Measurements from ENCODE around the gene COL6A1.
"Not testable (repeated sequence)": the region's sequence is repeated elsewhere in the genome, so short reads cannot be mapped to it uniquely, and the experiment has no call there.

COL6A1 gene

GRCh38 chr21:45947296-45947695 is 34.3 kb upstream of the COL6A1 start:
- DNase-seq = no peak

- DNase-seq = no peak
Measured at GRCh38 chr21:45947716-45948255, 33.8 kb upstream of the COL6A1 start.

- DNase-seq = no peak
Measured at GRCh38 chr21:45948576-45949141, 32.9 kb upstream of the COL6A1 start.

DNA sequence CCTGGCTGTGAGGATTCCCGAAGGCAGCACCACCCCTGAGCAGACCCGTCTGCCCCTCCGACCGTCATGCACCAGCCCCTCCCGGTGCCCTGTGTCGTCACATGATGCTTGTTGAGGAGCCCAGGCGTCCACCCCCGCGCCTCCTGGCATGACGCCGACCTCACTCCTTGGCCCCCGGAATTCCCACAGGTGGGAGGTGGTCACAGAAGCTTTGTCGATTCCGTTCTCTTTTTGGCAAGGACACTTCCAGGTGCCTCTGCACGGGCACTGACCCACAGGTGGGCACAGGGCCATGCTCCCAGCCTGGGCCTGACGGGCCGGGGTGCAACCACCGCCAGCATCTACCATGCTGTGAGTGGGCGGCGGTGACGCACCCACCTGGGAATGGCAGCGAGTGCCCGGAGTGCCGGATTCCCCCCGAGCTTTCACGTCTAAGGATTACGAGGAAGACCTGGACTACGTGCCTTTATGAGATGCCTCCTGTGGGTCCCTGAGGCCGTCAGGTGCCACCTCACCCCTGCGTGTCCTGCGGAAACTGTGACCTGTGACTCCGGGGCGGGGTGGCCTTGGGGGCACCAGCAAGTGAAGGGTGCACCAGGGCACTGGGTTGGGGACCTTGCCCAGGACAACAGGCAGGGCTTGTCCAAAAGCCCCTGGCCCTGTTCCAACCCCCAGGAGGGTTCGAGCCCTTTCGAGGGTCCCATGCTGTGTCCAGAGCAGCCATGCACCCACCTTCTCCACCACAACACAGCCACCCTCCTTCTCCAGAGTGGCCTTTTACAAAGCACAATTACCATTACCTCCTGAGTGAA is 31.4 kb upstream of the COL6A1 start:
- no peak for DNase-seq

GRCh38 chr21:45950740-45951515 is 30.6 kb upstream of the COL6A1 start:
- peak; percentile 81 for DNase-seq

- DNase-seq = no peak
Measured at GRCh38 chr21:45951676-45952075, 29.9 kb upstream of the COL6A1 start.

DNA sequence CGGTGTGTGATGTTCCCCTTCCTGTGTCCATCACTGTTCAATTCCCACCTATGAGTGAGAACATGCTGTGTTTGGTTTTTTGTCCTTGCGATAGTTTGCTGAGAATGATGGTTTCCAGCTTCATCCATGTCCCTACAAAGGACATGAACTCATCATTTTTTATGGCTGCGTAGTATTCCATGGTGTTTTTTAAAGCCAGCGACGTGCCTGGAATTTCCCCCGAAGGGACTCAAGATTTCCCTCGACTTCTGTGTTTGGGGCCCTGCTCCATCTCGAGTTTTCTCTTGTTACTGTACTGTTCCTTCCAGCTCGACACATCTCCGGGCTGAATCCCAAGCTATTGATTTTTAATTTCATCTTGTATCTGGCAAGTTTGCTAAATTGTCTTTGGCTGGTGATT is 29.0 kb upstream of the COL6A1 start:
- not testable (repeated sequence) for DNase-seq

DNA sequence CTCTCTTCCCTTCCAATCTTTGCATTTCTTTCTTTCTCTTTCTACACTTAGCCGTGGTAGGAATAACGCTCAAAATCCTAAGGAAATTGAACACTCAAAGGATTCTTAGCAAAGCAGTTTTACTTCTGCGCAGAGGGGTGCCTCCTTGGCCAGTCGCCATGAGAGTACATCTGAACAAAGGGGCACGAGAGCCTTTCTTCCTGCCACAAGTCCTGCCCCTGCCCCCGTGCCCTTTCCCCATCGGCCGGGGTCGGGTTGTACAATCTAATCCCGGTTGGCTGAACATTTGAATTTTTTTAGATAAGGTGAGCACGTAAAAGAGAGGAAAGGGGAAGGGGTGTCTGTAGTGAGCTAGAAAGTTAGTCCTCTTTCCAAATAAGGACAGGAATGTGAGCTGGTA is 28.6 kb upstream of the COL6A1 start:
- no peak for DNase-seq

DNA sequence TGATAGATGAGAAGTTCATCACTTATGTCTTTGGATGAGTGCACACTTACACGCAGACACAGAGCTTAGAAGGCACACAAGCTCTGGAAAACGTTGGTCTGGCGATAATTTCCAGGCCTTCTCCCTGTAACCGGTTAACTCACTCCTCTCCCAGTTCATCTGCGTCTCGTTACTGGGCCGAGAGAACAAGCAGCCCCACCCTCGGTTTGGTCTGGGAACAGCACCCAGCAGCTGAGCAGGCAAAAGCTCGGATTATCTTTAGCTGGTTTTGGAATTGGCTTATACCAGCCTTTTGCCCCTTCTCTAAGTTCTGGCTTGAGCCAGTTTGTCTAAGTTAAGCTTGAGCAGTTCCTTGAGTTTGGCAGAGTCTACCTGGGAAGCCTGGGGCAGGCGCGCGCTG is 27.3 kb upstream of the COL6A1 start:
- DNase-seq = no peak

DNA sequence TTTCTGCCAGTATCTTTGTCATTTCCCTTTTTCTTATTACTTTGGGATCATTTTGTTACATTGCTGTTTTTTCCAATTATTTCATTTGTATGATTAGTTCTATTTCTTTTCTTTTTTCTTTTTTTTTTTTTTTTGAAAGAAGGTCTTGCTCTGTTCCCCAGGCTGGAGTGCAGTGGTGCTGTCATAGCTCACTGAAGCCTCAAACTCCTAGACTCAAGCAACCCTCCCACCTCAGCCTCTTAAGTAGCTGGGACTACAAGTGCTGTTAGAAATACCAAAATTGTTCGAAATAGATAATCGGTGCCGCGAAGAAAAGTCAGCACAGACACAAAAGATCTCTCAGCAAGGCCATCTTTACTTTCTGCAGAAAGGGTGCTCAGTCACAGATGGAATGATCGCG is 26.6 kb upstream of the COL6A1 start:
- DNase-seq = no peak

DNA sequence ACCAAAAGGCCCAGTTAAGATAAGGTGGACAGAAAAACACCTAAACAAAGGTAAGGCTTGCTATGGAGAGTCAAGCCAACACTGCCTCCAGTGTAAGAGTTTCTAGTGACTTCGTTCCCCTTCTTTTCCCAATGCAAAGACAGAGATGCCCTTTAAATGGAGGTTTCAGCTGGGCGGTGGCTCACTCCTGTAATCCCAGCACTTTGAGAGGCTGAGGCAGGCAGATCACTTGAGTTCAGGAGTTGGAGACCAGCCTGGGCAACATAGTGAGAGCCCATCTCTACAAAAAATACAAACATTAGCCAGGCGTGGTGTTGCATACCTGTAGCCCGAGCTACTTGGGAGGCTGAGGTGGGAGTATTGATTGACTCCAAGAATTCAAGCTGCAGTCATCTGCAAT is 24.0 kb upstream of the COL6A1 start:
- no peak for DNase-seq

GRCh38 chr21:45957981-45958600 is 23.5 kb upstream of the COL6A1 start:
- peak; percentile 62 for DNase-seq

DNA sequence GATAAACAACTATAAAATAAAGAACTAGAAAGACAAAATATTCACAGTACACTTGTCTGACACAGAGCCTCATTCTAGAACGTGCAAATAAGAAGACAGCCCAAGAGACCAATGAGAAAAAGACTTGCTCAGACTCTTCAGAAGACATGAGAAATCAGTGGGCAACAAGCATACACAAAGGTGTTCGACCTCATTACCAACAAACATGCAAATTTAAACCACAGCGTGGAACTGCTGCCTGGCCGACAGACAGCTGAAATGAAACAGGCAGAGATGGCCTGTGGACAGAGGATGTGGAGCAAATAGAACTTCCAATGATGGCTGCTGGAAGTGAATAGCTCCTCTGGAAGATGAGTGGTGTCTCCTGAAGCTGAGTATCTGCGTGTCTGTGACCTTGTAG is 22.4 kb upstream of the COL6A1 start:
- no peak for DNase-seq

DNA sequence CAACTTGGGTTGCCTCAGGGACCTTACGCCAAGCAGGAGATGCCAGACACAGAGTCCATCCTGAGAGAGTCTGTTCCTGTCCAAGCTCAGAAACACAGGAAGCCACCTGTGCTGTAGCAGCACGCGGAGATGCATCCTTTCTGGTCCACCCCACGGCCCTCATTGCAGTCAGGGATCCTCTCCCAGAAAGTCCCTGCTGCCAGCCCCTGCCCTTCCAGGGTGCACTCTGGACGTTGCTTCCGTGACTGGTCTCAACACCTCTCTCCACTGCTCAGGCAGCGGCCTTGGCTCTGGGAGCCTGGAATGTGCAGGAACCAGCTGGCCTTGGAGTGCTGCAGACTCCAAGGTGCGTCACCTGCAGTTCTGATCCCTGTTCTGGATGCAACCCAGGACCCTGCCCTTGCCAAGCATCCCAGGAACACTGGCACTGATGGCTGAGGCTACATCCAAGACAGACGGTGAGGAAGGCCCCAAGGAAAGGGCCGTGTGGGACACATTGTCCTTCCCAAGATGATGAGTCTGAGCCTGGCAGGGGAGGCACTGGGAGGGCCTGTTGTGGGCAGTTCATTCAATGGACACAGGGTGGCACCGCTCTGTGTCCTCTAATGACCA is 21.7 kb upstream of the COL6A1 start:
- DNase-seq = no peak

DNA sequence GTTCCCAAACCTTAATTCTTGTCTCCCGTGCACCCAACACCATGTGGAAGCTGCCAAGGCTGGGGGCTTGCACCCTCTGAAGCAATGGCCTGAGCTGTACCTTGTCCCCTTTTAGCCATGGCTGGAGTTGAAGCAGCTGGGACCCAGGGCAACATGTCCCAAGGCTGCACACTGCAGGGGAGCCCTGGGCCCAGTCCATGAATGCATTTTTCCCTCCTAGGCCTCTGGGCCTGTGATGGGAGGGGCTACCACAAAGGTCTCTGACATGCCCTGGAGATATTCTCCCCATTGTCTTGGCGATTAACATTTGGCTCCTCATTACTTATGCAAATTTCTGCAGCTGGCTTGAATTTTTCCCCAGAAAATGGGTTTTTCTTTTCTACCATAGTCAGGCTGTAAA is 20.2 kb upstream of the COL6A1 start:
- DNase-seq = not testable (repeated sequence)

DNA sequence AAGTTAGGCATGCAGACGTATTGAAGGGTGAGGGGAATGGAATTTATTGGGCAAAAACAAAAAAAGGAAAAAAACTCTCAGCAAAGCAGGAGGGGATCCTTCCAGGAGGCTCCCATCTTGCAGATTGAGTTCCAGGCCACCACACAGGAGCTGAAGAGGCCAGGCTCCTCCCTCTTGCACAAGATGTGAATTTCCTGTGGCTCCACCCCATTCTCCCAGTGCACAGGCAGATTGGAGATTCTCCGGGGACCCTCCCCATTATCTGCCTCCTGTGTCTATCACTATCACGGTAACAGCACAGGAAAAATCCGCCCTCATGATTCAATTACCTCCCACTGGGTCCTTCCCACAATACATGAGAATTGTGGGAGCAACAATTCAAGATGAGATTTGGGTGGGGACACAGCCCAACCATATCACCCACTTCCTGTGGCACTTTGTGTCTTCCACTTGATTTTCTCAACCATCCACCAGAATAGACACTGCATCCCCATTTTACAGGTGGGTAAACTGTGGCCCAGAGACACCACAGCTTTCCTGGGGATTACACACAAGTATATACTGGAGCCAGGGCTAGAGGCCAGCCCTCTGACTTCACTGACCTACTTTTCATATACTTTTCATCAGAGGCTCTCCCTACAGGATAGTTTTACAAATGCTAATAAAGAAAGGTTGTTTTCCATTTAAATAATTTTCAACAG is 18.9 kb upstream of the COL6A1 start:
- DNase-seq = no peak

- no peak for DNase-seq
Measured at GRCh38 chr21:45963232-45963570, 18.4 kb upstream of the COL6A1 start.

GRCh38 chr21:45964649-45965048 is 16.9 kb upstream of the COL6A1 start:
- DNase-seq = no peak

GRCh38 chr21:45965084-45965809 is 16.3 kb upstream of the COL6A1 start:
- no peak for DNase-seq

DNA sequence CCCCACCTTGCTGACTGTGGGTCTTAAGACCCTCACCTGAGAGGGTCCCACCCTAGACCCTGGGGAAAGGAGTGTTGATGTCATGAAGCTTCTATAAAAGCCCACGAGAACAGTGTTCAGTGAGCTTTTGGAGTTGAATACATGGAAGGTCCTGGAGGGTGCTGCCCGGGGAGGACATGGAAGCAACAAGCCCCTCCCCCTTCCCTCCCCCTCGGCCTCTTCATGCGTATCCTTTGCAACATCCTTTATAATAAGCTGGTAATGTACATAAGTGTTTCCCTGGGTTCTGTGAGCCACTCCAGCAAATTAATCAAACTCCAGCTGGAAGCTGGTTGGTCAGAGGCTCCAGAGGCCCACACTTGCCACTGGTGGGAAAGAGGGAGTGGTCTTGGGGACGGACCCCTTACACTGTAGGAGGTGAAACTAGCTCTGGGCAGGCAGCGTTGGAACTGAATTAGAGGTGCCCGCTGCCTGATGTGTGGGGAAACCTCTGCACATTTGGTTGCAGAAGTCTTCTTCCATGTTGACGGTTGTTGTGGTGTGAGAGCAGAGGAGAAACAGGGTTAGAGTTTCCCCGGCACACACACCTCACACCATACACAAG is 14.7 kb upstream of the COL6A1 start:
- no peak for DNase-seq
